Hematopoietic multipotent progenitor cell treated with erythropoietin and hydrocortisone succinate and interleukin-3 and kit ligand, for 17 days (in vitro differentiated cells): ENCODE measurements around the gene AGBL4.

Source experiments
- DNase-seq: peaks from one replicate; pipeline ENCODE4 v3.0.0-alpha.2; 2015; ENCODE audit warnings: low spot score

AGBL4 gene

GRCh38 chr1:49181033-49181432 is 842.7 kb downstream of the AGBL4 start:
- DNase-seq: no peak

GRCh38 chr1:49171941-49172593 is 851.7 kb downstream of the AGBL4 start:
- no peak for DNase-seq

- no peak for DNase-seq
Measured at GRCh38 chr1:49166031-49166430, 857.7 kb downstream of the AGBL4 start.

- DNase-seq: no peak
Measured at GRCh38 chr1:49163031-49163430, 860.7 kb downstream of the AGBL4 start.

GRCh38 chr1:49160677-49161076 is 863.1 kb downstream of the AGBL4 start:
- no peak for DNase-seq

- no peak for DNase-seq
Measured at GRCh38 chr1:49136738-49137251, 887.0 kb downstream of the AGBL4 start.

GRCh38 chr1:49125746-49126145 is 898.0 kb downstream of the AGBL4 start:
- no peak for DNase-seq

- DNase-seq: no peak
Measured at GRCh38 chr1:49111931-49112330, 911.8 kb downstream of the AGBL4 start.

GRCh38 chr1:49106445-49106844 is 917.3 kb downstream of the AGBL4 start:
- no peak for DNase-seq

GRCh38 chr1:49104575-49104974 is 919.2 kb downstream of the AGBL4 start:
- no peak for DNase-seq

- DNase-seq: no peak
Measured at GRCh38 chr1:49102752-49103151, 921.0 kb downstream of the AGBL4 start.

GRCh38 chr1:49098866-49099265 is 924.9 kb downstream of the AGBL4 start:
- no peak for DNase-seq

GRCh38 chr1:49086327-49086726 is 937.4 kb downstream of the AGBL4 start:
- no peak for DNase-seq

- no peak for DNase-seq
Measured at GRCh38 chr1:49085079-49085478, 938.7 kb downstream of the AGBL4 start.

GRCh38 chr1:49060766-49061165 is 963.0 kb downstream of the AGBL4 start:
- no peak for DNase-seq

- DNase-seq: no peak
Measured at GRCh38 chr1:49059087-49059486, 964.7 kb downstream of the AGBL4 start.

GRCh38 chr1:49052102-49052501 is 971.7 kb downstream of the AGBL4 start:
- DNase-seq: no peak

GRCh38 chr1:49051647-49052046 is 972.1 kb downstream of the AGBL4 start:
- no peak for DNase-seq

- no peak for DNase-seq
Measured at GRCh38 chr1:49050041-49050440, 973.7 kb downstream of the AGBL4 start.

GRCh38 chr1:49048188-49048587 is 975.6 kb downstream of the AGBL4 start:
- no peak for DNase-seq

GRCh38 chr1:49046305-49046704 is 977.4 kb downstream of the AGBL4 start:
- DNase-seq: no peak

- DNase-seq: no peak
Measured at GRCh38 chr1:49045371-49045770, 978.4 kb downstream of the AGBL4 start.

GRCh38 chr1:49036700-49037099 is 987.1 kb downstream of the AGBL4 start:
- DNase-seq: no peak

GRCh38 chr1:49028396-49028795 is 995.4 kb downstream of the AGBL4 start:
- DNase-seq: no peak
